GM18517 (cell line): ENCODE measurements around the gene SCMH1.
"Not testable (repeated sequence)": the region's sequence is repeated elsewhere in the genome, so short reads cannot be mapped to it uniquely, and the experiment has no call there.

Source experiments
- ATAC-seq: cut with Tn5 transposase; IDR thresholded peaks from one replicate; pipeline ENCODE4 v1.9.1; 2021; ENCODE audit warnings: mild to moderate bottlenecking, moderate library complexity; ENCODE audit not compliant: unreplicated experiment

The SCMH1 gene

GRCh38 chr1:41215623-41216022, 26.5 kb downstream of the SCMH1 start:
- no peak for ATAC-seq

GRCh38 chr1:41213341-41213740, 28.8 kb downstream of the SCMH1 start:
- no peak for ATAC-seq

- not testable (repeated sequence) for ATAC-seq
Measured at GRCh38 chr1:41211608-41212007, 30.5 kb downstream of the SCMH1 start.

- ATAC-seq, result not testable (repeated sequence)
Measured at GRCh38 chr1:41207053-41207452, 35.1 kb downstream of the SCMH1 start.

GRCh38 chr1:41200728-41201127, 41.4 kb downstream of the SCMH1 start:
- ATAC-seq, result no peak

- no peak for ATAC-seq
Measured at GRCh38 chr1:41199375-41199774, 42.7 kb downstream of the SCMH1 start.

- ATAC-seq, result no peak
Measured at GRCh38 chr1:41192456-41193178, 49.5 kb downstream of the SCMH1 start.

GRCh38 chr1:41184446-41184845, 57.7 kb downstream of the SCMH1 start:
- no peak for ATAC-seq

GRCh38 chr1:41178230-41178629, 63.9 kb downstream of the SCMH1 start:
- not testable (repeated sequence) for ATAC-seq

- ATAC-seq, result no peak
Measured at GRCh38 chr1:41175546-41175945, 66.6 kb downstream of the SCMH1 start.

GRCh38 chr1:41174170-41174569, 67.9 kb downstream of the SCMH1 start:
- no peak for ATAC-seq

- ATAC-seq, result no peak
Measured at GRCh38 chr1:41173651-41174050, 68.5 kb downstream of the SCMH1 start.

- no peak for ATAC-seq
Measured at GRCh38 chr1:41171266-41171874, 70.7 kb downstream of the SCMH1 start.

GRCh38 chr1:41169799-41170180, 72.3 kb downstream of the SCMH1 start:
- no peak for ATAC-seq

GRCh38 chr1:41169066-41169798, 72.9 kb downstream of the SCMH1 start:
- no peak for ATAC-seq

GRCh38 chr1:41167667-41168066, 74.4 kb downstream of the SCMH1 start:
- no peak for ATAC-seq

- ATAC-seq, result no peak
Measured at GRCh38 chr1:41164727-41165126, 77.4 kb downstream of the SCMH1 start.

- no peak for ATAC-seq
Measured at GRCh38 chr1:41162441-41162840, 79.7 kb downstream of the SCMH1 start.

GRCh38 chr1:41161846-41162245, 80.3 kb downstream of the SCMH1 start:
- ATAC-seq, result no peak

- no peak for ATAC-seq
Measured at GRCh38 chr1:41160498-41161110, 81.5 kb downstream of the SCMH1 start.

GRCh38 chr1:41158966-41159365, 83.1 kb downstream of the SCMH1 start:
- no peak for ATAC-seq
